DMS53 (cell line): ENCODE results near the gene TRIM58.

ENCODE experiments used
- DNase-seq: peaks from one replicate; lab custom pipeline; 2025; lab: John Stamatoyannopoulos, UW

The TRIM58 gene

GRCh38 chr1:247895163-247895637 lies 38.2 kb downstream of the TRIM58 start, which contains the start of gene OR2W3:
OR2W3 (plus strand) TSS chr1:247895587; CDS start chr1:247895587, 0 bp downstream.
- no peak for DNase-seq

DNA sequence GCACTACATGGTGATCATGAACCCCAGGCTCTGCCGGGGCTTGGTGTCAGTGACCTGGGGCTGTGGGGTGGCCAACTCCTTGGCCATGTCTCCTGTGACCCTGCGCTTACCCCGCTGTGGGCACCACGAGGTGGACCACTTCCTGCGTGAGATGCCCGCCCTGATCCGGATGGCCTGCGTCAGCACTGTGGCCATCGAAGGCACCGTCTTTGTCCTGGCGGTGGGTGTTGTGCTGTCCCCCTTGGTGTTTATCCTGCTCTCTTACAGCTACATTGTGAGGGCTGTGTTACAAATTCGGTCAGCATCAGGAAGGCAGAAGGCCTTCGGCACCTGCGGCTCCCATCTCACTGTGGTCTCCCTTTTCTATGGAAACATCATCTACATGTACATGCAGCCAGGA lies 39.0 kb downstream of the TRIM58 start:
- DNase-seq: no peak

DNA sequence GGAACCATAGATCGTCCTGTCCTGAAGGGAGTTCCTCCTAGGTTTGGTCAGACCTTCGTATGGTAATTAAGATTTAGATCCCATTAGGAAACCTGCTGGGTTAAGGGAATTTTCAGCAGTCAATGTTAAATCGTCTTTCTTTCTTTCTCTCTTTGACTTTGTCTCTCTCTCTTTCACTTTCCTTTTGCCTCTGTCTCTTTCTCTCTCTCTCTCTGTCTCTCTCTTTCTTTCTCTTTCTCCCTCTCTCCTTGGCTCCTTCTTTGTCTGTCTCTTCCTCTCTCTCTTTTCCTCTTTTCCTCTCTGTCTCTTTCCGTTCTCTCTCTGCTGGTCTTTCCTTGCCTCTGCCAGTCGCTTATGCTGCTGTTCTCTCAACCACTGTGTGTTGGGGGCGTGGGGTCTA lies 47.1 kb downstream of the TRIM58 start:
- DNase-seq: no peak

DNA sequence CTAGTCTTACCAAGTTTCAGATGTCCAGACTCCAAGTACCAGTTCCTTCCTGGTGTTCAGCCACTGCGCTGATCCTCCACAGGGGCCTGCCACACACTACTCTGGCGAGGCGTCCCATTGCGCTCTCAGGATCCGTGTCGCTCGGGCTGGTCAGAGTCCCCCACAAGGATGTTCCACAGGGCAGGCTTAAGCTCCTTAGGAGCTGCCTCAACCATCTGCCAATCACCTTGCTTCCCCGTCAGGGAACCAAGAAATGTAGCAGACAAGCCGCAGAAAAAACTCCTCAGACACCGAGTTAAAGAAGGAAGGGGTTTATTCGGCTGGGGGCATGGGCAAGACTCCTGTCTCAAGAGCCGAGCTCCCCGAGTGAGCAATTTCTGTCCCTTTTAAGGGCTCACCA lies 48.2 kb downstream of the TRIM58 start:
- DNase-seq: no peak

DNA sequence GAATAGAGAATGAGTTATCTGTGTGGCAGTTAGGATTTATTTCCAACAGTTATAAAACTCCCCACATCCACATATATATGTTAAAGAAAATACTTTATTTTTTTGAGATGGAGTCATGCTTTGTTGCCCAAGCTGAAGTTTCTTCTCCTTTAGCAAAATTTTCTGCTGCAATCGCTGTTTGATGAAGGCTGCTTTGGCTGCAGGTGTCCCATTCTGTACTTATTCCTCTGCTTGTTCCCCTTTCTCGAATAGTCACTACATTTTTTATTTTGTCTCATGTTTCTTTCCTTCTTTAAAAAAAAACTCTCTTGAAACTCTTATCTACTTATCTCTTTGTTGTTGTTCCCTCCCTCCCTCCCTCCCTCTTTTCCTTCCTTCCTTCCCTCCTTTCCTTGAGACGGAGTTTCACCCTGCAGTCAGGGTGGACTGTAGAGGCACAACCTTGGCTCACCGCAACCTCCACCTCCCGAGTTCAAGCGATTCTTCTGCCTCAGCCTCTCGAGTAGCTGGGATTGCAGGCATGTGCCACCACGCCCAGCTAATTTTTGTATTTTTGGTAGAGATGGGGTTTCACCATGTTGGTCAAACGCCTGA lies 49.0 kb downstream of the TRIM58 start:
- DNase-seq: no peak

DNA sequence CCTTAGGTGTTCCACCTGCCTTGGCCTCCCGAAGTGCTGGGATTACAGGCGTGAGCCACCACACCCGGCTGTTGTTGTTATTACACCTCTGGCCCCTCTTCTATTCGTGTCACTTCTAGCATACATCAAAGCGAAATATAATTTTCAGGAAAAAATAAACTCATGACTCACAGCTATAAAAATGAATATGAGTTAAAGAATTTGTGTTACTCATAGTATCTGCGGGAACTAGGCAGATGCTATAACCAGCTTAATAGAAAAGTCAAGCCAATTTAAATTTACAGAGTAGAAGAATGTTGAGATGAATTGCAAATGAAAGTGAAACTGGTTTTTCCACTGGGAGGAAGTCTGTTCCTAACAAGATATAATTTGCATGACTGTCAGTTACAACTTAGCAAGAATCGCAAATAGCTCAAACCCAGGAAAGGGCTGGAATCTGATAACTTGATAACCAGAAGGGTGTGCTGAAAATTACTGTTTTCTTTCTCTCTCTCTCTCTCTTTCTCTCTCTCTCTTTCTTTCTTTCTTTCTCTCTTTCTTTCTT lies 49.6 kb downstream of the TRIM58 start:
- peak; percentile 62 for DNase-seq

- DNase-seq: no peak
Measured at GRCh38 chr1:247908766-247909165, 51.8 kb downstream of the TRIM58 start.

DNA sequence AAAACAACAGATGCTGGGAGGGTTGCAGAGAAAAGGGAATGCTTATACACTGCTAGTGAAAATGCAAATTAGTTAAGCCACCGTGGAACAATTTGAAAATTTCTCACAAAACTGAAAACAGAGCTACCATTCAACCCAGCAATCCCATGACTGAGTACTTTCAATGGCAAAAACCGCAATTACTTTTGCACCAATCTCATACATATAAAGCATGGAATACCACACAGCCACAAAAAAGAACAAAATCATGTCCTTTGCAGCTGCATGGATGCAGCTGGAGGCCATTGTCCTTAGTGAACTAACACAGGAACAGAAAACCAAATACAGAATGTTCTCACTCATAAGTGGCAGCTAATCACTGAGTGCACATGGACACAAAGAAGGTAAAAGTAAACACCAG lies 56.8 kb downstream of the TRIM58 start:
- no peak for DNase-seq

DNA sequence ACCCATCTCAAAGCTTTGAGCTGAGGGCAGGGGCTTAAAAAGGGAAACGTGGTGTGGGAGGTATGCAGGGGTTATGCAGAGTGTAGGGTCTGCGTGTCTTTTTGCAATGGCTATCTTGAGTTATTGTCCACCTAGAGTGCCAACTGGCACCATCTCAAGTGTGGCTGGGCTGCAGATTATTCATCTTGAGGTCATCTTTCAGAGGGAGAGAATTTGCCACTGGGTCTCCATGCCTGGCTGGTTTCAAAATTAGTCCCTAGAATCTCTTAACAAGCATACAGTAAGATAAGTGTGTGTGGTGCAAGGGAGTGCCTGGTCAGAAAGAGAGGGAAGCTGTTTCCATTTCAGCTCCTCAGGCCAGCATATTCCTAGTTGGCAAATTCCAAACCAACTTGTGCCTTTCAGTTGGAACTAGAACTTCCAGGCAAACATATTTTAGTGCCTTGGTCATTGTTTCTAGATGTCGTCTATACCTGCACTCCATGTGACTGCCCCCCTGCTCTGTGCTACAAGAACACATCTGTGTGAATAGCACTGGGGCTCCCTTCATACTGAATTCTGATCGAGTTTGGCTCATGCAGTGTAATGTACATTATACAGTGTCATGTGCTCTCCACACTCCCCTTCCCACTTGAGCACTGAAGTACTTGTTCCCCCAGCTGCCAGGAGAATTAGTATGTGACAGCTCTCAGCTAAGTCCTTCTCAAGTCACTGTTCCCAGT lies 58.1 kb downstream of the TRIM58 start:
- DNase-seq: peak; percentile 11

DNA sequence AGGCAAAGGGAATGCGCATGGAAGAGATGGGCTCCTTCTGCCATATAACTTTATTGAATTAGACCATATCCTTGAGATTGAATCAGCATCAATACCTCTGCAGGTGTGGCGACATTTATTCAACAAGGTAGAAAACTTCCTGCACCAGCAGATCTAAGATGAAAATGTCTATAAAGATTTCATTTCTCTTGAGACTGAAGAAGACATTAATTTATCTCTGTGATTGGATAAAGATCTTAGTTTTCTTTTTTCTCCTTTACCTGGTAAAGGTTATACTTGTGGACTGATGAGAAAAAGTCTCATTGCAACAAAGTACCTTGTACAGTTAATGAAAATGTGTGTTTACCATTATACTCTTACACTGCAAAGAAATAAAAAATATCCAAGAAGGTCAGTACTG lies 63.0 kb downstream of the TRIM58 start, which contains the start of gene OR2T8:
Gene OR2T8, plus strand, starts transcription at position 301 of the 400 bp plus-strand sequence. CDS start 766 bp downstream, outside the sequence.
- DNase-seq: no peak

DNA sequence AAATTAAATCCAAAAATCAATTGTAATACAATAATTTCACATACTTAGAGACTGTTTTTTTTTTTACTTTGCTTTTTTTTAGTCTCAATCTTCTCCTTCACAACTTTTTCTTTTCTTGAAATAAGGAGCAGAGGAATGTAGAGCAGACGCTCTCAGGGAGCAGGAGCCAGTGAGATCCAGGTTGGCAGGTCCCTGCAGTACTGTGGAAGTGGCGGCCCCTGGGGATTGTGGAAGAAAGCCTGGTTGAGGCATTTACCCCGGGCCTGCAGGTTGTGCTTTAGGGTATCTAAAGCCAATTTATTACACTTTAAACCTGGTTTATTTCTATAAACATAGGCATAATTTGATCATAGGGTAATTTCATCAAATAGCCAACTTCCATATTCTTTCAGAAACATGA lies 67.0 kb downstream of the TRIM58 start:
- DNase-seq: no peak

DNA sequence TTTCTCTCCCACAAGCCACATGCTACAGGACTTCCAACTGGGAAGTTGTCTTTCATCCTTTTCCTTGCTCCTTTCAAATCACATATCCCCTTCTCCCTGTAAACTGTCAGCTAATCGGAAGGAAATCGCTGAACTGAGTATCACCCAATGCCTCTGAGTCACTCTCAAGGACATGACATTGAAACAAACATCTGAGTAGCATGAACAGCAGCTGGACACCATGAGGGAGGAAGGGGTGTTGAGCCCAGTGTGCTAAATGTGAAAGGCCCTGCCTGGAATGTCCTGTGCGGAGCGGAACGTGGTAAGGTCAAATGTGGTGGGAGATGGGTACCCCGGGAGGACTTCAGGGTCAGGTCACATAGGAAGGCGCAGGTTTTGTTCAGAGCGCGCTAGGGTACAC lies 67.9 kb downstream of the TRIM58 start, which contains the start of gene OR2AJ1:
Gene OR2AJ1, plus strand, starts transcription at position 22 of the 400 bp plus-strand sequence. CDS start 8,880 bp downstream, outside the sequence.
- DNase-seq: no peak
